HCT116 (cell line): Measurements from ENCODE around the gene VEPH1. TPM values are rescaled to one million over a fixed set of nuclear protein-coding genes. Genes with fewer than 3 reads are reported as not detected.

Experiments used
- ATAC-seq: fragments of 200-7000 bp; cut with Tn5 transposase; 2 replicates; pipeline ENCODE4 v1.9.1; 2020; ENCODE audit warnings: mild to moderate bottlenecking, moderate library complexity
- BruUV-seq: library from RNA; stranded (reverse); fragments of 400-500 nt; replicated peaks from 2 replicates; lab custom pipeline; 2021; lab: Mats Ljungman, UMichigan
- CTCF ChIA-PET: fragments of 300-600 bp; sonication (Branson Sonifier 250); formaldehyde crosslinking; loops from one replicate; lab custom pipeline; 2021; ENCODE audit warnings: antibody characterized with exemption; lab: Charles Lee
- POLR2A ChIA-PET: fragments of 300-600, 350-600 bp; sonication (Branson Sonifier 250); formaldehyde crosslinking; loops from one replicate; lab custom pipeline; 2021; ENCODE audit warnings: antibody characterized with exemption; lab: Charles Lee
- RAD21 ChIA-PET, 2 experiments: fragments of 300-600 bp; sonication (Branson Sonifier 250); formaldehyde crosslinking; loops; one replicate each; lab custom pipeline; 2023; ENCODE audit warnings: low total read pairs in 2 of 2; ENCODE audit not compliant: uncharacterized antibody in 2 of 2, unreplicated experiment in 2 of 2, low non-redundant PET in 1 of 2; lab: Charles Lee
- DNase-seq: peaks from one replicate; pipeline ENCODE4 v3.0.0-alpha.2; 2010; ENCODE audit warnings: low read depth, low spot score
- H2AFZ ChIP-seq: fragments of 200-600 bp; shearing (Covaris generic), sonication (generic); 2 replicates; pipeline ENCODE4 v1.6.1; 2017; ENCODE audit warnings: low read depth, mixed run types, mixed read lengths, antibody characterized with exemption, low read length; ENCODE audit not compliant: poor library complexity, severe bottlenecking
- H3K27ac ChIP-seq: 2 replicates; pipeline ENCODE4 v1.5.1; 2012; ENCODE audit warnings: low read depth, low read length
- H3K27me3 ChIP-seq: fragments of 200-600 bp; sonication (generic); 2 replicates; pipeline ENCODE4 v1.6.1; 2016; ENCODE audit warnings: mixed run types, low read length, mixed read lengths; ENCODE audit not compliant: insufficient read depth
- H3K36me3 ChIP-seq, 2 experiments: fragments of 200-500 bp in 1 of 2; fragments of 200-600 bp in 1 of 2; sonication (Bioruptor generic) in 1 of 2; sonication (generic) in 1 of 2; 2 replicates each; pipeline versions ENCODE4 v1.5.1 to v1.6.1; 2014 to 2016; ENCODE audit warnings: low read length in 2 of 2, inconsistent platforms in 1 of 2, mixed read lengths in 1 of 2, mixed run types in 1 of 2; ENCODE audit not compliant: insufficient read depth in 2 of 2, control insufficient read depth in 1 of 2
- H3K4me1 ChIP-seq, 2 experiments: fragments of 200-600 bp in 1 of 2; sonication (generic) in 1 of 2; 2 replicates each; pipeline versions ENCODE4 v1.5.1 to v1.6.1; 2012 to 2017; ENCODE audit warnings: low read length in 2 of 2, inconsistent platforms in 1 of 2, mild to moderate bottlenecking in 1 of 2, mixed read lengths in 1 of 2, mixed run types in 1 of 2, moderate library complexity in 1 of 2; ENCODE audit not compliant: insufficient read depth in 2 of 2, control insufficient read depth in 1 of 2
- H3K4me2 ChIP-seq: fragments of 200-600 bp; sonication (generic); 2 replicates; pipeline ENCODE4 v1.6.1; 2017; ENCODE audit warnings: mixed run types, low read length, mixed read lengths
- H3K4me3 ChIP-seq, 2 experiments: fragments of 200-600 bp in 1 of 2; sonication (generic) in 1 of 2; replicated peaks in 1 of 2; 2 replicates each; pipeline ENCODE4 v1.5.1; 2011 to 2016; ENCODE audit warnings: low read length in 2 of 2, control low read depth in 1 of 2, low read depth in 1 of 2, mild to moderate bottlenecking in 1 of 2, mixed read lengths in 1 of 2, mixed run types in 1 of 2
- H3K79me2 ChIP-seq: fragments of 200-600 bp; sonication (generic); 2 replicates; pipeline ENCODE4 v1.6.1; 2017; ENCODE audit warnings: mild to moderate bottlenecking, mixed run types, low read length, moderate library complexity, mixed read lengths; ENCODE audit not compliant: insufficient read depth
- H3K9ac ChIP-seq: fragments of 200-600 bp; sonication (generic); 2 replicates; pipeline ENCODE4 v1.6.1; 2016; ENCODE audit warnings: low read length, mixed read lengths
- H3K9me2 ChIP-seq: fragments of 200-600 bp; sonication (generic), shearing (Covaris generic); 2 replicates; pipeline ENCODE4 v1.6.1; 2017; ENCODE audit warnings: mixed run types, mild to moderate bottlenecking, moderate library complexity; ENCODE audit not compliant: insufficient read depth
- H3K9me3 ChIP-seq, 2 experiments: fragments of 200-500 bp in 1 of 2; fragments of 200-600 bp in 1 of 2; sonication (Bioruptor generic) in 1 of 2; sonication (generic) in 1 of 2; 2 replicates each; pipeline ENCODE4 v1.6.1; 2014 to 2017; ENCODE audit warnings: low read length in 2 of 2, mixed read lengths in 2 of 2, inconsistent platforms in 1 of 2, low read depth in 1 of 2, mild to moderate bottlenecking in 1 of 2, mixed run types in 1 of 2, moderate library complexity in 1 of 2; ENCODE audit not compliant: control insufficient read depth in 1 of 2, insufficient read depth in 1 of 2
- H4K20me1 ChIP-seq: fragments of 200-600 bp; sonication (generic), shearing (Covaris generic); 2 replicates; pipeline ENCODE4 v1.6.1; 2017; ENCODE audit warnings: mixed run types, mild to moderate bottlenecking, moderate library complexity; ENCODE audit not compliant: insufficient read depth
- CBX3 ChIP-seq: IDR thresholded peaks from 2 replicates; pipeline ENCODE4 v1.6.1; 2012; ENCODE audit warnings: low read depth
- CEBPB ChIP-seq: IDR thresholded peaks from 2 replicates; pipeline ENCODE4 v1.6.1; 2012; ENCODE audit warnings: low read depth
- EGR1 ChIP-seq: IDR thresholded peaks from 2 replicates; pipeline ENCODE4 v1.6.1; 2012; ENCODE audit warnings: low read depth
- ELF1 ChIP-seq: IDR thresholded peaks from 2 replicates; pipeline ENCODE4 v1.6.1; 2012; ENCODE audit warnings: low read depth, borderline replicate concordance
- EZH2 ChIP-seq: fragments of 200-600 bp; sonication (generic); IDR thresholded peaks from 2 replicates; pipeline ENCODE4 v1.6.1; 2017; ENCODE audit warnings: antibody characterized with exemption, mixed run types
- EZH2phosphoT487 ChIP-seq: fragments of 200-600 bp; IDR thresholded peaks from 2 replicates; pipeline ENCODE4 v1.6.1; 2018; ENCODE audit warnings: antibody characterized with exemption, borderline replicate concordance
- FOSL1 ChIP-seq: IDR thresholded peaks from 2 replicates; pipeline ENCODE4 v1.6.1; 2012; ENCODE audit warnings: low read depth
- JUND ChIP-seq: IDR thresholded peaks from 2 replicates; pipeline ENCODE4 v1.6.1; 2012
- POLR2A ChIP-seq: IDR thresholded peaks from 2 replicates; pipeline ENCODE4 v1.7.0; 2011; ENCODE audit warnings: borderline replicate concordance; ENCODE audit not compliant: insufficient read depth, insufficient read length; ENCODE audit errors: extremely low read depth
- POLR2AphosphoS5 ChIP-seq: IDR thresholded peaks from 2 replicates; pipeline ENCODE4 v1.6.1; 2011; ENCODE audit warnings: mild to moderate bottlenecking, low read depth, low read length, moderate library complexity
- SP1 ChIP-seq: IDR thresholded peaks from 2 replicates; pipeline ENCODE4 v1.6.1; 2012; ENCODE audit warnings: low read depth
- SRF ChIP-seq: IDR thresholded peaks from 2 replicates; pipeline ENCODE4 v1.6.1; 2012; ENCODE audit warnings: low read depth
- TCF7L2 ChIP-seq: IDR thresholded peaks from 2 replicates; pipeline ENCODE4 v1.7.0; 2011; ENCODE audit warnings: borderline replicate concordance, inconsistent platforms; ENCODE audit not compliant: insufficient read depth, insufficient read length; ENCODE audit errors: extremely low read depth
- YY1 ChIP-seq: IDR thresholded peaks from 2 replicates; pipeline ENCODE4 v1.6.1; 2011; ENCODE audit warnings: low read length, low read depth, moderate library complexity, mild to moderate bottlenecking; ENCODE audit not compliant: insufficient replicate concordance; ENCODE audit errors: extremely low read depth
- ZBTB33 ChIP-seq: IDR thresholded peaks from 2 replicates; pipeline ENCODE4 v1.6.1; 2011; ENCODE audit warnings: mild to moderate bottlenecking, low read length, moderate library complexity; ENCODE audit not compliant: insufficient replicate concordance; ENCODE audit errors: extremely low read depth
- ZFX ChIP-seq: fragments of 450-650 bp; IDR thresholded peaks from 2 replicates; pipeline ENCODE4 v1.6.1; 2017
- intact Hi-C: fragments of 100-400 bp; cut with micrococcal nuclease; formaldehyde crosslinking; loops from 2 replicates; pipeline ENCODE4 v1.10.0; 2022
- total RNA-seq: library from RNA; stranded (reverse); gene quantifications from one replicate; pipeline ENCODE4 v1.2.1, GENCODE V29; 2021; ENCODE audit not compliant: unreplicated experiment
- TF ChIP-seq, protein P1 (sequence below): IDR thresholded peaks from 2 replicates; pipeline ENCODE4 v1.6.1; 2012

Gene VEPH1
- total RNA-seq, 1 experiment from 2014 or later: 4.9 TPM

- ChIA-PET RAD21 (no interaction called here), POLR2A (no interaction called here), CTCF (interaction anchor here (1.2 kb wide), 1 partner anchor 283 kb away, joined by 3 read pairs; no protein-coding TSS in a partner anchor)
- no peaks in the 10 kb centered on the region for H3K27me3 ChIP-seq
- no peak overlapping the region for H3K4me2 ChIP-seq
- DNase-seq (no peak), ATAC-seq (no peak)
- no peaks in the 10 kb centered on the region for H3K79me2 ChIP-seq
- intact Hi-C loops: no loop called here
- H3K9me2 ChIP-seq: no peaks in the 10 kb centered on the region
- no TSS peak for BruUV-seq
- no peaks in the 10 kb centered on the region for H4K20me1 ChIP-seq
- no peak overlapping the region for H3K9ac ChIP-seq
- no peaks in the 10 kb centered on the region for H3K4me1 ChIP-seq
- H3K9me3 ChIP-seq: no peaks in the 10 kb centered on the region
- H3K4me3 ChIP-seq: no peak overlapping the region
- H2AFZ ChIP-seq: no peak overlapping the region
- no peaks in the 10 kb centered on the region for H3K36me3 ChIP-seq
- TF ChIP-seq ZFX: no peak
- TF ChIP-seq EZH2phosphoT487: no peak
- TF ChIP-seq EGR1: no peak
- TF ChIP-seq JUND: no peak
- TF ChIP-seq ZBTB33: no peak
- TF ChIP-seq TCF7L2: no peak
- no peak for TF ChIP-seq POLR2AphosphoS5
- no peak for TF ChIP-seq POLR2A
- no peak for TF ChIP-seq CEBPB
- no peak for TF ChIP-seq ELF1
- no peak for TF ChIP-seq EZH2
- no peak for TF ChIP-seq SRF
- TF ChIP-seq YY1: no peak
- TF ChIP-seq, protein P1, sequence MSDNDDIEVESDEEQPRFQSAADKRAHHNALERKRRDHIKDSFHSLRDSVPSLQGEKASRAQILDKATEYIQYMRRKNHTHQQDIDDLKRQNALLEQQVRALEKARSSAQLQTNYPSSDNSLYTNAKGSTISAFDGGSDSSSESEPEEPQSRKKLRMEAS: no peak
- TF ChIP-seq CBX3: no peak
- no peak for TF ChIP-seq FOSL1
- no peak for TF ChIP-seq SP1
- H3K27ac ChIP-seq: no peak overlapping the region
Observed at GRCh38 chr3:157487339-157487738, 15.9 kb downstream of the VEPH1 start.
